ENCODE data around the gene AFG1L.

GRCh38 chr6:108482559-108482958 is 187.7 kb downstream of the AFG1L start:
- TF ChIP-seq, protein P1, sequence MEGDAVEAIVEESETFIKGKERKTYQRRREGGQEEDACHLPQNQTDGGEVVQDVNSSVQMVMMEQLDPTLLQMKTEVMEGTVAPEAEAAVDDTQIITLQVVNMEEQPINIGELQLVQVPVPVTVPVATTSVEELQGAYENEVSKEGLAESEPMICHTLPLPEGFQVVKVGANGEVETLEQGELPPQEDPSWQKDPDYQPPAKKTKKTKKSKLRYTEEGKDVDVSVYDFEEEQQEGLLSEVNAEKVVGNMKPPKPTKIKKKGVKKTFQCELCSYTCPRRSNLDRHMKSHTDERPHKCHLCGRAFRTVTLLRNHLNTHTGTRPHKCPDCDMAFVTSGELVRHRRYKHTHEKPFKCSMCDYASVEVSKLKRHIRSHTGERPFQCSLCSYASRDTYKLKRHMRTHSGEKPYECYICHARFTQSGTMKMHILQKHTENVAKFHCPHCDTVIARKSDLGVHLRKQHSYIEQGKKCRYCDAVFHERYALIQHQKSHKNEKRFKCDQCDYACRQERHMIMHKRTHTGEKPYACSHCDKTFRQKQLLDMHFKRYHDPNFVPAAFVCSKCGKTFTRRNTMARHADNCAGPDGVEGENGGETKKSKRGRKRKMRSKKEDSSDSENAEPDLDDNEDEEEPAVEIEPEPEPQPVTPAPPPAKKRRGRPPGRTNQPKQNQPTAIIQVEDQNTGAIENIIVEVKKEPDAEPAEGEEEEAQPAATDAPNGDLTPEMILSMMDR (IDR thresholded peaks at IDR 0.05): no peak
- TF ChIP-seq POLR2AphosphoS5 (IDR thresholded peaks at IDR 0.05): no peak

Data from prostate gland (tissue), 2 donors.